OCI-LY1 (cell line): Measurements from ENCODE around the gene SYF2.

Experiments
- CTCF ChIP-seq: fragments of 200-600 bp; sonication (generic), shearing (Covaris generic); IDR thresholded peaks from 2 replicates; pipeline ENCODE4 v1.5.1; 2017; ENCODE audit warnings: mild to moderate bottlenecking, antibody characterized with exemption, low read length, moderate library complexity, mixed read lengths
- EZH2 ChIP-seq: fragments of 200-600 bp; sonication (generic), shearing (Covaris generic); IDR thresholded peaks from 2 replicates; pipeline ENCODE4 v1.8.0; 2017; ENCODE audit warnings: borderline replicate concordance, mixed run types, mild to moderate bottlenecking, antibody characterized with exemption, low read length, moderate library complexity, mixed read lengths

GRCh38 chr1:25256578-25256965 is 24.3 kb upstream of the SYF2 start:
- TF ChIP-seq CTCF = no peak
- TF ChIP-seq EZH2 = no peak
